Activated T-cell treated with anti-CD3 and anti-CD28 coated beads, Interleukin-2, amount 50 U/mL, for 4 hours (primary cell): ENCODE measurements around the gene HHATL. TPM values are rescaled to one million over a fixed set of nuclear protein-coding genes. Genes with fewer than 3 reads are reported as not detected.
A peak's percentile ranks its signal among the peaks of the same experiment; 100 is the strongest.

Experiments used
- ATAC-seq, 2 donors: fragments of 200-7000 bp; cut with Tn5 transposase; one replicate each; pipeline ENCODE4 v1.10.0; 2021
- DNase-seq: peaks from one replicate; pipeline ENCODE4 v3.0.0-alpha.2; 2020
- H3K27me3 Mint-ChIP-seq: one replicate; pipeline ENCODE4 v1.8.0; 2021; ENCODE audit warnings: low read depth, mixed read lengths
- H3K36me3 Mint-ChIP-seq: one replicate; pipeline ENCODE4 v1.8.0; 2022; ENCODE audit warnings: mixed read lengths; ENCODE audit not compliant: insufficient read depth
- H3K4me1 Mint-ChIP-seq: one replicate; pipeline ENCODE4 v1.8.0; 2021; ENCODE audit warnings: low read depth, mixed read lengths
- H3K4me3 Mint-ChIP-seq: one replicate; pipeline ENCODE4 v1.8.0; 2021; ENCODE audit warnings: mild to moderate bottlenecking, moderate library complexity, mixed read lengths
- H3K9me3 Mint-ChIP-seq: one replicate; pipeline ENCODE4 v1.8.0; 2021; ENCODE audit warnings: mixed read lengths
- total RNA-seq, 3 donors: library from RNA; stranded (reverse); gene quantifications; one replicate each; pipeline ENCODE4 v1.2.1, GENCODE V29; 2021

The HHATL gene
- total RNA-seq, 3 donors from 2014 or later, result not detected

- H3K4me1 Mint-ChIP-seq, result peaks cover 2% of the 10 kb centered on the region
- DNase-seq, result no peak
- H3K36me3 Mint-ChIP-seq, result no peaks in the 10 kb centered on the region
- no peak overlapping the region for H3K4me3 Mint-ChIP-seq
- peaks cover 14% of the 10 kb centered on the region for H3K27me3 Mint-ChIP-seq
- H3K9me3 Mint-ChIP-seq, result peaks cover 12% of the 10 kb centered on the region
- no peak for ATAC-seq
Measured at GRCh38 chr3:42681361-42682038, 21.1 kb downstream of the HHATL start.

GRCh38 chr3:42680806-42681205 is 21.8 kb downstream of the HHATL start:
- no peak overlapping the region for H3K4me3 Mint-ChIP-seq
- peaks cover under 1% of the 10 kb centered on the region for H3K4me1 Mint-ChIP-seq
- ATAC-seq (no peak), DNase-seq (no peak)
- no peaks in the 10 kb centered on the region for H3K36me3 Mint-ChIP-seq
- peaks cover 15% of the 10 kb centered on the region for H3K9me3 Mint-ChIP-seq
- peaks cover 8% of the 10 kb centered on the region for H3K27me3 Mint-ChIP-seq

DNA sequence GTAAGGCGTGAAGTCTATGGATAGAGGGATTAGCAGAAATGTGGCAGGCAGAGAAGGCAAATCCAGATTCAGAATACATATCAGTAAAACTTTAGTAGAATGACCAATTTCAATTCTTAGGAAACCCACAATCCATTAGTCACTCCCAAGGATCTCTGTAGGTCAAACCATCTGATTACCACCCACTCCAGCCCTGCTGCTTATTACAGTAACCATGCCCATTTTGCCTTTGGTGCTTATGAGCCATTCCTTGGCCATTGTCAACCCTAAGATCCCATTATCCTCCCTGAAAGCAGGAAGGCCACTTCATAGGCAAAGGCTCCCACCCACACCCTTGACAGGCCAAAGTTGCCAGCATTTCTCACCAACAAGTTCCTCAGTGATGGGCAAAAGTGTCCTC is 22.3 kb downstream of the HHATL start:
- peaks cover 7% of the 10 kb centered on the region for H3K27me3 Mint-ChIP-seq
- H3K9me3 Mint-ChIP-seq, result peaks cover 16% of the 10 kb centered on the region
- H3K4me1 Mint-ChIP-seq, result no peaks in the 10 kb centered on the region
- no peak for ATAC-seq
- no peak for DNase-seq
- H3K36me3 Mint-ChIP-seq, result no peaks in the 10 kb centered on the region
- no peak overlapping the region for H3K4me3 Mint-ChIP-seq

- Mint-ChIP-seq H3K36me3 (no peaks in the 10 kb centered on the region), H3K27me3 (peaks cover 6% of the 10 kb centered on the region), H3K9me3 (peaks cover 16% of the 10 kb centered on the region), H3K4me3 (no peak overlapping the region), H3K4me1 (no peaks in the 10 kb centered on the region)
- ATAC-seq (no peak), DNase-seq (no peak)
Measured at GRCh38 chr3:42678447-42678846, 24.2 kb downstream of the HHATL start.

GRCh38 chr3:42675909-42676308 is 26.7 kb downstream of the HHATL start:
- DNase-seq, result no peak
- H3K36me3 Mint-ChIP-seq, result no peaks in the 10 kb centered on the region
- no peaks in the 10 kb centered on the region for H3K4me1 Mint-ChIP-seq
- no peak for ATAC-seq
- H3K4me3 Mint-ChIP-seq, result no peak overlapping the region
- no peaks in the 10 kb centered on the region for H3K27me3 Mint-ChIP-seq
- peaks cover 16% of the 10 kb centered on the region for H3K9me3 Mint-ChIP-seq

DNA sequence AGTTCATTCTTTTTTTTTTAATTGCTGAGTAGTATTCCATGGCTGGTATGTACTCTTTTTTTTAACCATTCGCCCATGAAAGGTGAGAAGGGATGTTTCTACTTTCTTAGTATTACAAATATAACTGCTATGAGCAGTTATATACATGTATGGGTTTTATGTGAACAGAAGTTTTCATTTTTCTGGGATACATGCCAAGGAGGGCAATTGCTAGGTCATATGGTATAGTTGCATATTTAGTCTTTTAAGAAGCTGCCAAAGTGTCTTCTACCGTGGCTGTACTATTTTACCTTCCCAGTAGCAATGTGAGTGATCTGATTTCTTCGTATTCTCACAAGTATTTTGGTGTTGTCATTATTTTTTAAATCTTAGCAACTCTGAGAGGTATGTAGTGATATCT is 28.5 kb downstream of the HHATL start:
- DNase-seq, result no peak
- Mint-ChIP-seq H3K4me1 (no peaks in the 10 kb centered on the region), H3K9me3 (peaks cover 16% of the 10 kb centered on the region), H3K27me3 (no peaks in the 10 kb centered on the region), H3K4me3 (no peak overlapping the region), H3K36me3 (no peaks in the 10 kb centered on the region)
- no peak for ATAC-seq

DNA sequence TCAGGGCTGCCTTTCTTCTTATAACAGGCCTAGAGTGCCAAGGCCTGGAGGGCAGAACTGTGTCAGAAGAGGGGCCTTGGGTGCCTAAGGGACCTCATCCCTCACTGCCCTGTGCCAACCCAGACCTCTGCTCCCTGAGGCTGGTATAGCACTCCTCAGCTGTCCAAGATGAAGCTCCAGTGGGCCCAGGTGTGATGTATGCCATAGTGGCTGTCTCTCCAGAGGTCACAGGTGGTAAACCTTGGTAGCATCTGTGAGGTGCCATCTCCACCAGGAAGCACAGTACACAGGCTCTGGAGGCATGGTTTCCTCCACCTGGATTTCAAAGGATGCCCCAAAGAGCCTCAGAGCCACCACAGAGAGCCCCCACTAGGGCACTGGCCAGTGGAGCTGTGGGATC is 29.5 kb downstream of the HHATL start:
- Mint-ChIP-seq H3K4me3 (no peak overlapping the region), H3K4me1 (no peaks in the 10 kb centered on the region), H3K9me3 (peaks cover 14% of the 10 kb centered on the region), H3K27me3 (no peaks in the 10 kb centered on the region), H3K36me3 (no peaks in the 10 kb centered on the region)
- ATAC-seq (no peak), DNase-seq (no peak)

- Mint-ChIP-seq H3K9me3 (peaks cover 9% of the 10 kb centered on the region), H3K4me3 (no peak overlapping the region), H3K36me3 (no peaks in the 10 kb centered on the region), H3K27me3 (no peaks in the 10 kb centered on the region), H3K4me1 (no peaks in the 10 kb centered on the region)
- DNase-seq, result no peak
- ATAC-seq, result no peak
Measured at GRCh38 chr3:42672515-42672914, 30.1 kb downstream of the HHATL start.

- no peak for DNase-seq
- Mint-ChIP-seq H3K36me3 (no peaks in the 10 kb centered on the region), H3K27me3 (no peaks in the 10 kb centered on the region), H3K4me3 (no peak overlapping the region), H3K9me3 (peaks cover 4% of the 10 kb centered on the region), H3K4me1 (no peaks in the 10 kb centered on the region)
- ATAC-seq, result no peak
Measured at GRCh38 chr3:42670670-42671069, 31.9 kb downstream of the HHATL start.

- Mint-ChIP-seq H3K4me1 (no peaks in the 10 kb centered on the region), H3K9me3 (peaks cover 4% of the 10 kb centered on the region), H3K4me3 (no peak overlapping the region), H3K36me3 (no peaks in the 10 kb centered on the region), H3K27me3 (no peaks in the 10 kb centered on the region)
- DNase-seq (no peak), ATAC-seq (no peak)
Measured at GRCh38 chr3:42670051-42670576, 32.5 kb downstream of the HHATL start.

DNA sequence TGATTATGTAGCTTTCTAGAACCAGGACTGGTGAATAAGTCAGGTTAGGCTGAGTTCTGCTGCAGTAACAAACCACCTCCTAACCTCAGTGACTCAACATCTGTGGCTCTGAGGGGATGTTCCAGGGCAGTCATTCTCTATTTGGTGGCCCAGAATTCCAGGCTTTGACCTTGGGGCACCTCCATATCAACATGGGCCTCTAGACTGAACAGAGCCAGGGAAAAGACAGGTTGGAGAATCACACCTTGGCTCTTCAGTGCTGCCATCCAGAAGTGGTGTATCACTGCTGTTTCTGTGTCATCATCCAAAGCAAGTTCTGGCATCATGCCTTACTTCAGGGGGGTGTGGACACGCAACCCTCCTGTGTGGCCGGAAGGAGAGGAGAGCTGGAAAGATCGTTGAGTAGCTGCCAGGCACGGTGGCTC is 33.8 kb downstream of the HHATL start:
- peaks cover 4% of the 10 kb centered on the region for H3K9me3 Mint-ChIP-seq
- no peaks in the 10 kb centered on the region for H3K27me3 Mint-ChIP-seq
- H3K36me3 Mint-ChIP-seq, result no peaks in the 10 kb centered on the region
- no peaks in the 10 kb centered on the region for H3K4me1 Mint-ChIP-seq
- ATAC-seq, result no peak
- DNase-seq, result no peak
- no peak overlapping the region for H3K4me3 Mint-ChIP-seq

DNA sequence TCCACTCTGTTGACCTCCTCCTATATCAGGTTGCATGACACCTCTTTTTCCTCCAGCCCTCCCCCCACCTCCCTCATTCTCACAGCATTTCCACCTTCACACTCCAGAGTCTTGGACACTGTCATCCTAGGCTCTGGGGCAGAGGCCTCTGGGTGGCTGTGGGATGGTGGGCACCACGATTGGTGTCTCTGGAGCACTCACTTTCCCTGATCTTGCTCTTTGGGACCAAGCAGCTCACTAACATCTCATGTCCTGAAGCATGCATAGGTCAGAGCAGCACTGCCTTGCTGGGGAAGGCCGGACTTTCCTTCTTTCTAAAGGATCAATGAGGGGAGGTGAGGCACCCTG is 34.2 kb downstream of the HHATL start:
- Mint-ChIP-seq H3K27me3 (no peaks in the 10 kb centered on the region), H3K4me1 (no peaks in the 10 kb centered on the region), H3K9me3 (peaks cover 4% of the 10 kb centered on the region), H3K36me3 (no peaks in the 10 kb centered on the region), H3K4me3 (no peak overlapping the region)
- ATAC-seq (no peak), DNase-seq (peak; percentile 1)

- no peaks in the 10 kb centered on the region for H3K4me1 Mint-ChIP-seq
- no peak overlapping the region for H3K4me3 Mint-ChIP-seq
- ATAC-seq (no peak), DNase-seq (no peak)
- peaks cover 4% of the 10 kb centered on the region for H3K9me3 Mint-ChIP-seq
- H3K27me3 Mint-ChIP-seq, result no peaks in the 10 kb centered on the region
- no peaks in the 10 kb centered on the region for H3K36me3 Mint-ChIP-seq
Measured at GRCh38 chr3:42667523-42668412, 34.8 kb downstream of the HHATL start.

GRCh38 chr3:42667096-42667522 is 35.5 kb downstream of the HHATL start:
- Mint-ChIP-seq H3K4me3 (no peak overlapping the region), H3K36me3 (no peaks in the 10 kb centered on the region), H3K27me3 (no peaks in the 10 kb centered on the region), H3K9me3 (peaks cover 4% of the 10 kb centered on the region), H3K4me1 (no peaks in the 10 kb centered on the region)
- DNase-seq (no peak), ATAC-seq (no peak)

- no peak for ATAC-seq
- Mint-ChIP-seq H3K4me1 (no peaks in the 10 kb centered on the region), H3K36me3 (no peaks in the 10 kb centered on the region), H3K9me3 (peaks cover 4% of the 10 kb centered on the region), H3K27me3 (no peaks in the 10 kb centered on the region), H3K4me3 (no peak overlapping the region)
- DNase-seq, result no peak
Measured at GRCh38 chr3:42666577-42666998, 36.0 kb downstream of the HHATL start.
